ENCODE data around the gene STX11.

Gene STX11

GRCh38 chr6:144104898-144105487, 45.3 kb upstream of the STX11 start:
- no peaks in the 10 kb centered on the region for H3K36me3 ChIP-seq (ENCODE audit: control insufficient read depth, low read length)
- no peaks in the 10 kb centered on the region for H3K27me3 ChIP-seq (ENCODE audit: control insufficient read depth, low read length)
- no peaks in the 10 kb centered on the region for H3K4me1 ChIP-seq (ENCODE audit: control insufficient read depth, low read length)
- H3K27ac ChIP-seq (ENCODE audit: low read depth, low read length): no peak overlapping the region
- no peaks in the 10 kb centered on the region for H3F3A ChIP-seq (ENCODE audit: control insufficient read depth, insufficient read depth)
- no peak for TF ChIP-seq EZH2phosphoT487 (IDR thresholded peaks at IDR 0.05; ENCODE audit: borderline replicate concordance, low read length)
- TF ChIP-seq CTCF (IDR thresholded peaks at IDR 0.05; ENCODE audit: low read depth, low read length, poor library complexity, severe bottlenecking): peak; percentile 70
- H3K9me3 ChIP-seq (ENCODE audit: control insufficient read depth, insufficient read depth, low read length): no peaks in the 10 kb centered on the region
- H3K4me3 ChIP-seq (ENCODE audit: low read length): no peak overlapping the region
- no peaks in the 10 kb centered on the region for H3K79me2 ChIP-seq (ENCODE audit: control insufficient read depth, low read length)
- no peaks in the 10 kb centered on the region for H3K9me2 ChIP-seq (replicated peaks; ENCODE audit: control insufficient read depth, low read length)
- H4K20me1 ChIP-seq (ENCODE audit: control insufficient read depth, insufficient read depth, low read depth, low read length): no peaks in the 10 kb centered on the region
- no peak overlapping the region for H3K4me2 ChIP-seq (ENCODE audit: low read length)

- Histone ChIP-seq H3K79me2 (ENCODE audit: control insufficient read depth, low read length) (no peaks in the 10 kb centered on the region), H3K9me3 (ENCODE audit: control insufficient read depth, insufficient read depth, low read length) (no peaks in the 10 kb centered on the region), H3K36me3 (ENCODE audit: control insufficient read depth, low read length) (no peaks in the 10 kb centered on the region), H3K4me1 (ENCODE audit: control insufficient read depth, low read length) (no peaks in the 10 kb centered on the region), H3K4me3 (ENCODE audit: low read length) (no peak overlapping the region), H3K27me3 (ENCODE audit: control insufficient read depth, low read length) (no peaks in the 10 kb centered on the region), H3K4me2 (ENCODE audit: low read length) (no peak overlapping the region), H3K9me2 (replicated peaks; ENCODE audit: control insufficient read depth, low read length) (no peaks in the 10 kb centered on the region), H3K27ac (ENCODE audit: low read depth, low read length) (no peak overlapping the region), H4K20me1 (ENCODE audit: control insufficient read depth, insufficient read depth, low read depth, low read length) (no peaks in the 10 kb centered on the region), H3F3A (ENCODE audit: control insufficient read depth, insufficient read depth) (no peaks in the 10 kb centered on the region)
- no peak for TF ChIP-seq CTCF (IDR thresholded peaks at IDR 0.05; ENCODE audit: low read depth, low read length, poor library complexity, severe bottlenecking)
- no peak for TF ChIP-seq EZH2phosphoT487 (IDR thresholded peaks at IDR 0.05; ENCODE audit: borderline replicate concordance, low read length)
Measured at GRCh38 chr6:144106206-144106605, 44.1 kb upstream of the STX11 start.

- H3K9me3 ChIP-seq (ENCODE audit: control insufficient read depth, insufficient read depth, low read length): no peaks in the 10 kb centered on the region
- H4K20me1 ChIP-seq (ENCODE audit: control insufficient read depth, insufficient read depth, low read depth, low read length): no peaks in the 10 kb centered on the region
- TF ChIP-seq EZH2phosphoT487 (IDR thresholded peaks at IDR 0.05; ENCODE audit: borderline replicate concordance, low read length): no peak
- TF ChIP-seq CTCF (IDR thresholded peaks at IDR 0.05; ENCODE audit: low read depth, low read length, poor library complexity, severe bottlenecking): no peak
- no peaks in the 10 kb centered on the region for H3K4me1 ChIP-seq (ENCODE audit: control insufficient read depth, low read length)
- no peaks in the 10 kb centered on the region for H3K27me3 ChIP-seq (ENCODE audit: control insufficient read depth, low read length)
- H3F3A ChIP-seq (ENCODE audit: control insufficient read depth, insufficient read depth): no peaks in the 10 kb centered on the region
- no peaks in the 10 kb centered on the region for H3K79me2 ChIP-seq (ENCODE audit: control insufficient read depth, low read length)
- no peaks in the 10 kb centered on the region for H3K36me3 ChIP-seq (ENCODE audit: control insufficient read depth, low read length)
- H3K27ac ChIP-seq (ENCODE audit: low read depth, low read length): no peak overlapping the region
- H3K4me3 ChIP-seq (ENCODE audit: low read length): no peak overlapping the region
- H3K4me2 ChIP-seq (ENCODE audit: low read length): no peak overlapping the region
- H3K9me2 ChIP-seq (replicated peaks; ENCODE audit: control insufficient read depth, low read length): no peaks in the 10 kb centered on the region
Measured at GRCh38 chr6:144110210-144110609, 40.1 kb upstream of the STX11 start.
